ENCODE measurements around the gene CERKL.

Gene CERKL

GRCh38 chr2:181670632-181671031, 13.7 kb upstream of the CERKL start:
- in situ Hi-C loops (cut with MboI; ENCODE audit: low sequenced_read_pairs), result no loop called here

GRCh38 chr2:181667234-181667633, 10.3 kb upstream of the CERKL start:
- Histone ChIP-seq H3K36me3 (replicated peaks) (no peaks in the 10 kb centered on the region), H3K27me3 (ENCODE audit: low read depth) (peaks cover 9% of the 10 kb centered on the region), H3K9me3 (peaks cover 8% of the 10 kb centered on the region; the same call in 1 of the 2 replicates), H3K4me3 (no peak overlapping the region), H3K4me1 (no peaks in the 10 kb centered on the region; the same call in 1 of the 2 replicates)
- in situ Hi-C loops (cut with MboI; ENCODE audit: low sequenced_read_pairs), result no loop called here
- no peak for DNase-seq (ENCODE audit: low spot score in 2 of 2)

More at GRCh38 chr2:181670632-181671031, 13.7 kb upstream of the CERKL start:
- no peak overlapping the region for H3K4me3 ChIP-seq
- H3K36me3 ChIP-seq (replicated peaks), result no peaks in the 10 kb centered on the region
- no peak for DNase-seq (ENCODE audit: low spot score in 2 of 2)
- no peaks in the 10 kb centered on the region; the same call in 1 of the 2 replicates for H3K4me1 ChIP-seq
- peaks cover 8% of the 10 kb centered on the region; the same call in 1 of the 2 replicates for H3K9me3 ChIP-seq
- H3K27me3 ChIP-seq (ENCODE audit: low read depth), result peaks cover 9% of the 10 kb centered on the region

GRCh38 chr2:181662287-181662686, 5.4 kb upstream of the CERKL start:
- H3K27me3 ChIP-seq (ENCODE audit: low read depth), result peaks cover 2% of the 10 kb centered on the region; the same call in 1 of the 2 replicates
- H3K9me3 ChIP-seq, result peaks cover 8% of the 10 kb centered on the region; the same call in 1 of the 2 replicates
- H3K4me3 ChIP-seq, result no peak overlapping the region
- in situ Hi-C loops (cut with MboI; ENCODE audit: low sequenced_read_pairs), result no loop called here
- no peaks in the 10 kb centered on the region for H3K36me3 ChIP-seq (replicated peaks)
- H3K4me1 ChIP-seq, result no peaks in the 10 kb centered on the region; the same call in 1 of the 2 replicates
- no peak for DNase-seq (ENCODE audit: low spot score in 2 of 2)

- DNase-seq (ENCODE audit: low spot score in 2 of 2), result no peak
- in situ Hi-C loops (cut with MboI; ENCODE audit: low sequenced_read_pairs), result no loop called here
- no peaks in the 10 kb centered on the region for H3K36me3 ChIP-seq (replicated peaks)
- no peaks in the 10 kb centered on the region; the same call in 1 of the 2 replicates for H3K27me3 ChIP-seq (ENCODE audit: low read depth)
- H3K9me3 ChIP-seq, result no peaks in the 10 kb centered on the region
- no peak overlapping the region for H3K4me3 ChIP-seq
- H3K4me1 ChIP-seq, result no peaks in the 10 kb centered on the region
Measured at GRCh38 chr2:181660181-181660580, 3.3 kb upstream of the CERKL start.

GRCh38 chr2:181658444-181658843, 1.5 kb upstream of the CERKL start:
- Histone ChIP-seq H3K36me3 (replicated peaks) (no peaks in the 10 kb centered on the region), H3K9me3 (no peaks in the 10 kb centered on the region), H3K4me3 (no peak overlapping the region), H3K4me1 (no peaks in the 10 kb centered on the region), H3K27me3 (ENCODE audit: low read depth) (no peaks in the 10 kb centered on the region; the same call in 1 of the 2 replicates)
- in situ Hi-C loops (cut with MboI; ENCODE audit: low sequenced_read_pairs), result no loop called here
- no peak for DNase-seq (ENCODE audit: low spot score in 2 of 2)

GRCh38 chr2:181657379-181657778, 474 bp upstream of the CERKL start:
- Histone ChIP-seq H3K27me3 (ENCODE audit: low read depth) (peaks cover 3% of the 10 kb centered on the region; the same call in 1 of the 2 replicates), H3K36me3 (replicated peaks) (no peaks in the 10 kb centered on the region), H3K4me3 (no peak overlapping the region), H3K9me3 (no peaks in the 10 kb centered on the region), H3K4me1 (no peaks in the 10 kb centered on the region)
- DNase-seq (ENCODE audit: low spot score in 2 of 2), result no peak
- in situ Hi-C loops (cut with MboI; ENCODE audit: low sequenced_read_pairs), result no loop called here

- Histone ChIP-seq H3K4me3 (no peak overlapping the region), H3K36me3 (replicated peaks) (no peaks in the 10 kb centered on the region), H3K9me3 (no peaks in the 10 kb centered on the region), H3K4me1 (no peaks in the 10 kb centered on the region), H3K27me3 (ENCODE audit: low read depth) (peaks cover 3% of the 10 kb centered on the region; the same call in 1 of the 2 replicates)
- no peak for DNase-seq (ENCODE audit: low spot score in 2 of 2)
- in situ Hi-C loops (cut with MboI; ENCODE audit: low sequenced_read_pairs), result no loop called here
Measured at GRCh38 chr2:181655519-181655918, 1.4 kb downstream of the CERKL start.

GRCh38 chr2:181649436-181649979, 7.4 kb downstream of the CERKL start:
- Histone ChIP-seq H3K36me3 (replicated peaks) (no peaks in the 10 kb centered on the region), H3K9me3 (no peaks in the 10 kb centered on the region), H3K27me3 (ENCODE audit: low read depth) (peaks cover 3% of the 10 kb centered on the region; the same call in 1 of the 2 replicates), H3K4me1 (no peaks in the 10 kb centered on the region), H3K4me3 (no peak overlapping the region)
- DNase-seq (ENCODE audit: low spot score in 2 of 2), result no peak
- in situ Hi-C loops (cut with MboI; ENCODE audit: low sequenced_read_pairs), result no loop called here

GRCh38 chr2:181648478-181649155, 8.3 kb downstream of the CERKL start:
- Histone ChIP-seq H3K4me3 (no peak overlapping the region), H3K27me3 (ENCODE audit: low read depth) (peaks cover 3% of the 10 kb centered on the region; the same call in 1 of the 2 replicates), H3K9me3 (no peaks in the 10 kb centered on the region), H3K36me3 (replicated peaks) (no peaks in the 10 kb centered on the region), H3K4me1 (no peaks in the 10 kb centered on the region)
- in situ Hi-C loops (cut with MboI; ENCODE audit: low sequenced_read_pairs), result no loop called here
- no peak for DNase-seq (ENCODE audit: low spot score in 2 of 2)

GRCh38 chr2:181646415-181646987, 10.4 kb downstream of the CERKL start:
- Histone ChIP-seq H3K4me1 (no peaks in the 10 kb centered on the region), H3K9me3 (no peaks in the 10 kb centered on the region), H3K27me3 (ENCODE audit: low read depth) (no peaks in the 10 kb centered on the region; the same call in 1 of the 2 replicates), H3K4me3 (no peak overlapping the region), H3K36me3 (replicated peaks) (no peaks in the 10 kb centered on the region)
- DNase-seq (ENCODE audit: low spot score in 2 of 2), result no peak
- in situ Hi-C loops (cut with MboI; ENCODE audit: low sequenced_read_pairs), result no loop called here

GRCh38 chr2:181643151-181643550, 13.8 kb downstream of the CERKL start:
- no peak overlapping the region for H3K4me3 ChIP-seq
- no peaks in the 10 kb centered on the region for H3K4me1 ChIP-seq
- no peaks in the 10 kb centered on the region; the same call in 1 of the 2 replicates for H3K27me3 ChIP-seq (ENCODE audit: low read depth)
- DNase-seq (ENCODE audit: low spot score in 2 of 2), result no peak
- no peaks in the 10 kb centered on the region for H3K36me3 ChIP-seq (replicated peaks)
- in situ Hi-C loops (cut with MboI; ENCODE audit: low sequenced_read_pairs), result no loop called here
- no peaks in the 10 kb centered on the region for H3K9me3 ChIP-seq

- Histone ChIP-seq H3K4me3 (no peak overlapping the region), H3K36me3 (replicated peaks) (no peaks in the 10 kb centered on the region), H3K27me3 (ENCODE audit: low read depth) (no peaks in the 10 kb centered on the region; the same call in 1 of the 2 replicates), H3K9me3 (no peaks in the 10 kb centered on the region), H3K4me1 (no peaks in the 10 kb centered on the region)
- in situ Hi-C loops (cut with MboI; ENCODE audit: low sequenced_read_pairs), result no loop called here
- DNase-seq (ENCODE audit: low spot score in 2 of 2), result no peak
Measured at GRCh38 chr2:181642086-181642485, 14.8 kb downstream of the CERKL start.

GRCh38 chr2:181639686-181640085, 17.2 kb downstream of the CERKL start:
- no peak for DNase-seq (ENCODE audit: low spot score in 2 of 2)
- Histone ChIP-seq H3K36me3 (replicated peaks) (no peaks in the 10 kb centered on the region), H3K9me3 (no peaks in the 10 kb centered on the region), H3K27me3 (ENCODE audit: low read depth) (no peaks in the 10 kb centered on the region), H3K4me3 (no peak overlapping the region), H3K4me1 (no peaks in the 10 kb centered on the region)
- in situ Hi-C loops (cut with MboI; ENCODE audit: low sequenced_read_pairs), result no loop called here

All from HAP-1 (cell line).